HEK293T (cell line): ENCODE data around the gene FBXO10.

Experiments
- CTCF ChIA-PET: fragments of 350-600 bp; formaldehyde crosslinking; extraction: SDS; loops from one replicate; lab custom pipeline; 2021; ENCODE audit warnings: antibody characterized with exemption, inconsistent platforms; lab: Yijun Ruan, JAX
- POLR2A ChIA-PET: fragments of 350-600 bp; formaldehyde crosslinking; extraction: SDS; loops from one replicate; lab custom pipeline; 2020; ENCODE audit warnings: antibody characterized with exemption, inconsistent platforms; lab: Yijun Ruan, JAX
- DNase-seq: peaks from one replicate; pipeline ENCODE4 v3.0.0; 2012; ENCODE audit warnings: mixed read lengths; ENCODE audit errors: extremely low spot score
- ARNT ChIP-seq: fragments of 450-650 bp; IDR thresholded peaks from 2 replicates; pipeline ENCODE4 v1.6.1; 2017; ENCODE audit warnings: mild to moderate bottlenecking
- BHLHE40 ChIP-seq: fragments of 450-650 bp; IDR thresholded peaks from 2 replicates; pipeline ENCODE4 v1.6.1; 2016; ENCODE audit warnings: mild to moderate bottlenecking, moderate library complexity, borderline replicate concordance
- CTBP1 ChIP-seq: fragments of 450-650 bp; IDR thresholded peaks from 2 replicates; pipeline ENCODE4 v1.6.1; 2016; ENCODE audit warnings: borderline replicate concordance
- ELF4 ChIP-seq: fragments of 450-650 bp; IDR thresholded peaks from 2 replicates; pipeline ENCODE4 v1.6.1; 2017; ENCODE audit warnings: antibody characterized with exemption
- FOXA1 ChIP-seq: fragments of 450-650 bp; IDR thresholded peaks from 2 replicates; pipeline ENCODE4 v1.6.1; 2016; ENCODE audit warnings: mild to moderate bottlenecking
- FOXK2 ChIP-seq: fragments of 450-650 bp; IDR thresholded peaks from 2 replicates; pipeline ENCODE4 v1.6.1; 2016; ENCODE audit warnings: mild to moderate bottlenecking
- FOXM1 ChIP-seq: fragments of 450-650 bp; IDR thresholded peaks from 2 replicates; pipeline ENCODE4 v1.6.1; 2017; ENCODE audit warnings: mild to moderate bottlenecking, borderline replicate concordance
- HDGF ChIP-seq: fragments of 450-650 bp; IDR thresholded peaks from 2 replicates; pipeline ENCODE4 v1.6.1; 2017; ENCODE audit warnings: antibody characterized with exemption, borderline replicate concordance
- L3MBTL2 ChIP-seq: fragments of 450-650 bp; conservative IDR thresholded peaks from 2 replicates; pipeline ENCODE4 v1.6.1; 2016; ENCODE audit warnings: mild to moderate bottlenecking
- LEF1 ChIP-seq: fragments of 450-650 bp; IDR thresholded peaks from 2 replicates; pipeline ENCODE4 v1.6.1; 2017; ENCODE audit warnings: mild to moderate bottlenecking, borderline replicate concordance
- NFRKB ChIP-seq: fragments of 450-650 bp; IDR thresholded peaks from 2 replicates; pipeline ENCODE4 v1.6.1; 2016; ENCODE audit warnings: mild to moderate bottlenecking, moderate library complexity
- PKNOX1 ChIP-seq: fragments of 450-650 bp; IDR thresholded peaks from 2 replicates; pipeline ENCODE4 v1.6.1; 2016
- SP1 ChIP-seq: fragments of 450-650 bp; IDR thresholded peaks from 2 replicates; pipeline ENCODE4 v1.6.1; 2017
- SUZ12 ChIP-seq: fragments of 450-650 bp; IDR thresholded peaks from 2 replicates; pipeline ENCODE4 v1.6.1; 2016; ENCODE audit warnings: mild to moderate bottlenecking
- TARDBP ChIP-seq: fragments of 450-650 bp; IDR thresholded peaks from 2 replicates; pipeline ENCODE4 v1.6.1; 2016
- ZNF384 ChIP-seq: fragments of 450-650 bp; IDR thresholded peaks from 2 replicates; pipeline ENCODE4 v1.6.1; 2016

The FBXO10 gene

GRCh38 chr9:37593883-37594448 lies 17.8 kb upstream of the FBXO10 start:
- no peak for DNase-seq
- POLR2A ChIA-PET, result no interaction called here
- TF ChIP-seq L3MBTL2 (no peak), FOXK2 (no peak), ZNF384 (no peak), FOXM1 (no peak), NFRKB (no peak)
- CTCF ChIA-PET, result no interaction called here

GRCh38 chr9:37592108-37592951 lies 16.1 kb upstream of the FBXO10 start, which contains the start of gene TOMM5:
TOMM5 (minus strand) TSS chr9:37592597; CDS start chr9:37592532, 65 bp downstream.
- TF ChIP-seq FOXA1 (no peak), PKNOX1 (peak; percentile 78), ELF4 (peak; percentile 83), L3MBTL2 (peak; percentile 99)
- peak; percentile 81 for DNase-seq
- ChIA-PET CTCF (interaction anchor here (0.7 kb wide), 1 partner anchor 18 kb away, joined by 3 read pairs; no protein-coding TSS in a partner anchor), POLR2A (interaction anchor here (0.8 to 1.8 kb wide), 14 partner anchors 9 to 210 kb away, joined by 3 to 16 read pairs (median 3); partner anchors contain the start of genes EXOSC3, FBXO10 and POLR1E)

GRCh38 chr9:37587521-37587920 lies 11.3 kb upstream of the FBXO10 start:
- POLR2A ChIA-PET, result no interaction called here
- TF ChIP-seq LEF1 (no peak), FOXM1 (no peak), BHLHE40 (no peak), TARDBP (no peak), CTBP1 (no peak), ARNT (no peak), FOXA1 (no peak), L3MBTL2 (no peak), SUZ12 (no peak), NFRKB (no peak), HDGF (no peak), PKNOX1 (no peak), FOXK2 (no peak), ELF4 (no peak), ZNF384 (no peak), SP1 (no peak)
- no peak for DNase-seq
- CTCF ChIA-PET, result no interaction called here

GRCh38 chr9:37583522-37584121 lies 7.4 kb upstream of the FBXO10 start:
- TF ChIP-seq ARNT (no peak), SP1 (no peak), L3MBTL2 (no peak), PKNOX1 (no peak), LEF1 (no peak), SUZ12 (no peak), FOXM1 (no peak), HDGF (no peak), BHLHE40 (no peak), FOXA1 (no peak), CTBP1 (no peak), FOXK2 (no peak)
- CTCF ChIA-PET, result no interaction called here
- DNase-seq, result no peak
- POLR2A ChIA-PET, result interaction anchor here (1.1 kb wide), 1 partner anchor 9 kb away, joined by 5 read pairs; the partner anchor contains the start of gene TOMM5

- TF ChIP-seq FOXK2, result no peak
- POLR2A ChIA-PET, result no interaction called here
- CTCF ChIA-PET, result no interaction called here
- DNase-seq, result no peak
Measured at GRCh38 chr9:37582548-37583157, 6.5 kb upstream of the FBXO10 start.

GRCh38 chr9:37575511-37575914 lies 667 bp downstream of the FBXO10 start:
- DNase-seq, result no peak
- ChIA-PET POLR2A (interaction anchor here (0.7 to 1.2 kb wide), 2 partner anchors 17 to 141 kb away, joined by 3 read pairs; partner anchors contain the start of gene TOMM5), CTCF (no interaction called here)
- TF ChIP-seq NFRKB (no peak), ELF4 (no peak), FOXK2 (no peak), SP1 (no peak), L3MBTL2 (no peak), ARNT (no peak)
